Neural cell (in vitro differentiated cells): ENCODE data around the gene PRRG4.

Source experiments
- EZH2 ChIP-seq: fragments of 200-600, 300-800 bp; shearing (Covaris generic), sonication (generic); IDR thresholded peaks from 2 replicates; pipeline ENCODE4 v1.6.1; 2014; ENCODE audit warnings: antibody characterized with exemption, low read length, borderline replicate concordance, mild to moderate bottlenecking; ENCODE audit not compliant: insufficient read depth, poor library complexity, severe bottlenecking
- RAD21 ChIP-seq: fragments of 450-650 bp; conservative IDR thresholded peaks from 2 replicates; pipeline ENCODE4 v1.6.1; 2014; ENCODE audit warnings: antibody characterized with exemption, mild to moderate bottlenecking, moderate library complexity
- TF ChIP-seq, protein P1 (sequence below): fragments of 450-650 bp; IDR thresholded peaks from 2 replicates; pipeline ENCODE4 v1.5.1; 2014; ENCODE audit warnings: antibody characterized with exemption, mild to moderate bottlenecking, moderate library complexity; ENCODE audit not compliant: poor library complexity, severe bottlenecking

GRCh38 chr11:32839308-32839707 is 9.6 kb downstream of the PRRG4 start:
- TF ChIP-seq, protein P1, sequence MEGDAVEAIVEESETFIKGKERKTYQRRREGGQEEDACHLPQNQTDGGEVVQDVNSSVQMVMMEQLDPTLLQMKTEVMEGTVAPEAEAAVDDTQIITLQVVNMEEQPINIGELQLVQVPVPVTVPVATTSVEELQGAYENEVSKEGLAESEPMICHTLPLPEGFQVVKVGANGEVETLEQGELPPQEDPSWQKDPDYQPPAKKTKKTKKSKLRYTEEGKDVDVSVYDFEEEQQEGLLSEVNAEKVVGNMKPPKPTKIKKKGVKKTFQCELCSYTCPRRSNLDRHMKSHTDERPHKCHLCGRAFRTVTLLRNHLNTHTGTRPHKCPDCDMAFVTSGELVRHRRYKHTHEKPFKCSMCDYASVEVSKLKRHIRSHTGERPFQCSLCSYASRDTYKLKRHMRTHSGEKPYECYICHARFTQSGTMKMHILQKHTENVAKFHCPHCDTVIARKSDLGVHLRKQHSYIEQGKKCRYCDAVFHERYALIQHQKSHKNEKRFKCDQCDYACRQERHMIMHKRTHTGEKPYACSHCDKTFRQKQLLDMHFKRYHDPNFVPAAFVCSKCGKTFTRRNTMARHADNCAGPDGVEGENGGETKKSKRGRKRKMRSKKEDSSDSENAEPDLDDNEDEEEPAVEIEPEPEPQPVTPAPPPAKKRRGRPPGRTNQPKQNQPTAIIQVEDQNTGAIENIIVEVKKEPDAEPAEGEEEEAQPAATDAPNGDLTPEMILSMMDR, result no peak
- TF ChIP-seq EZH2 (no peak), RAD21 (no peak)
